Endothelial cell of umbilical vein (primary cell): ENCODE measurements around the gene ATP8A2. TPM values are rescaled to one million over a fixed set of nuclear protein-coding genes. Genes with fewer than 3 reads are reported as not detected.

Experiments
- BruUV-seq: library from RNA; stranded (reverse); fragments of 400-500 nt; replicated peaks from 2 replicates; lab custom pipeline; 2021; lab: Mats Ljungman, UMichigan
- CTCF ChIA-PET: fragments of 300-600, 350-600 bp; sonication (Branson Sonifier 250); formaldehyde crosslinking; loops from one replicate; lab custom pipeline; 2021; ENCODE audit warnings: antibody characterized with exemption, inconsistent platforms; lab: Charles Lee
- POLR2A ChIA-PET: fragments of 300-600, 350-600 bp; sonication (Branson Sonifier 250); formaldehyde crosslinking; loops from one replicate; lab custom pipeline; 2021; ENCODE audit warnings: antibody characterized with exemption, inconsistent platforms; lab: Charles Lee
- DNase-seq: peaks from one replicate; pipeline ENCODE4 v3.0.0-alpha.2; 2011; ENCODE audit warnings: low read depth, low spot score
- FAIRE-seq: peaks from 2 replicates; lab custom pipeline; 2011; peaks lifted over from hg19 to GRCh38; lab: Jason Lieb, UNC
- H2AFZ ChIP-seq: 2 replicates; pipeline ENCODE4 v1.6.0; 2012; ENCODE audit warnings: low read depth, low read length, control low read depth, inconsistent platforms
- H3K27ac ChIP-seq: 2 replicates; pipeline ENCODE4 v1.5.1; 2011; ENCODE audit warnings: low read depth, mild to moderate bottlenecking, control low read depth, low read length, moderate library complexity; ENCODE audit not compliant: insufficient read depth
- H3K27me3 ChIP-seq, 2 experiments: 2 replicates each; pipeline versions ENCODE4 v1.6.0 to v1.6.1; 2011; ENCODE audit warnings: low read length in 2 of 2, mixed read lengths in 1 of 2; ENCODE audit not compliant: control insufficient read depth in 2 of 2, insufficient read depth in 2 of 2
- H3K36me3 ChIP-seq, 2 experiments: 2 replicates in 1 of 2; 3 replicates in 1 of 2; pipeline ENCODE4 v1.5.1; 2011; ENCODE audit warnings: low read length in 2 of 2, mild to moderate bottlenecking in 1 of 2, moderate library complexity in 1 of 2; ENCODE audit not compliant: control insufficient read depth in 2 of 2, insufficient read depth in 2 of 2; ENCODE audit errors: extremely low read depth in 1 of 2
- H3K4me1 ChIP-seq: 3 replicates; pipeline ENCODE4 v1.5.1; 2011; ENCODE audit warnings: mild to moderate bottlenecking, low read length; ENCODE audit not compliant: control insufficient read depth, insufficient read depth; ENCODE audit errors: extremely low read depth
- H3K4me2 ChIP-seq: 2 replicates; pipeline ENCODE4 v1.6.1; 2011; ENCODE audit warnings: low read length, control low read depth, mixed read lengths; ENCODE audit not compliant: insufficient read depth
- H3K4me3 ChIP-seq, 3 experiments: fragments of 200-600 bp in 1 of 3; sonication (generic), shearing (Covaris generic) in 1 of 3; replicated peaks in 1 of 3; 2 replicates each; pipeline ENCODE4 v1.5.1; 2011 to 2016; ENCODE audit warnings: control low read depth in 3 of 3, low read length in 3 of 3, mild to moderate bottlenecking in 2 of 3, inconsistent platforms in 1 of 3, low read depth in 1 of 3, moderate library complexity in 1 of 3; ENCODE audit not compliant: insufficient read depth in 1 of 3
- H3K79me2 ChIP-seq: 2 replicates; pipeline ENCODE4 v1.6.0; 2012; ENCODE audit warnings: low read length, inconsistent platforms; ENCODE audit not compliant: control insufficient read depth, insufficient read depth
- H3K9ac ChIP-seq: replicated peaks from 2 replicates; pipeline ENCODE3; 2011; ENCODE audit warnings: low read length, control low read depth; ENCODE audit not compliant: insufficient read depth; ENCODE audit errors: extremely low read depth
- H3K9me1 ChIP-seq: replicated peaks from 3 replicates; pipeline ENCODE4 v1.6.0; 2011; ENCODE audit warnings: mild to moderate bottlenecking, low read length; ENCODE audit not compliant: control insufficient read depth, insufficient read depth; ENCODE audit errors: extremely low read depth
- H3K9me3 ChIP-seq: replicated peaks from 2 replicates; pipeline ENCODE4 v1.5.1; 2012; ENCODE audit warnings: low read length, inconsistent platforms; ENCODE audit not compliant: control insufficient read depth, insufficient read depth
- H4K20me1 ChIP-seq: replicated peaks from 2 replicates; pipeline ENCODE3; 2011; ENCODE audit warnings: mild to moderate bottlenecking, low read length; ENCODE audit not compliant: control insufficient read depth, insufficient read depth; ENCODE audit errors: extremely low read depth
- CTCF ChIP-seq, 2 donors: IDR thresholded peaks; 1 replicate in 1 of 2; 2 replicates in 1 of 2; pipeline ENCODE4 v1.5.1; 2011; ENCODE audit warnings: low read length in 2 of 2, mild to moderate bottlenecking in 2 of 2, moderate library complexity in 2 of 2, control low read depth in 1 of 2, inconsistent platforms in 1 of 2, low read depth in 1 of 2; ENCODE audit not compliant: insufficient read depth in 1 of 2; ENCODE audit errors: extremely low read depth in 1 of 2
- EZH2 ChIP-seq: IDR thresholded peaks from 2 replicates; pipeline ENCODE4 v1.6.1; 2012; ENCODE audit warnings: borderline replicate concordance, low read depth, mild to moderate bottlenecking, moderate library complexity, low read length, inconsistent platforms; ENCODE audit not compliant: severe bottlenecking
- FOS ChIP-seq: IDR thresholded peaks from 2 replicates; pipeline ENCODE4 v1.6.1; 2011; ENCODE audit warnings: mild to moderate bottlenecking, low read length, moderate library complexity, borderline replicate concordance; ENCODE audit not compliant: insufficient read depth
- GATA2 ChIP-seq: IDR thresholded peaks from 2 replicates; pipeline ENCODE4 v1.7.0; 2011; ENCODE audit warnings: low read depth, mild to moderate bottlenecking, moderate library complexity, mixed read lengths, low read length; ENCODE audit not compliant: insufficient read length, insufficient read depth
- JUN ChIP-seq: IDR thresholded peaks from 2 replicates; pipeline ENCODE4 v1.6.1; 2011; ENCODE audit warnings: borderline replicate concordance, low read depth; ENCODE audit not compliant: insufficient read length, insufficient read depth
- MAX ChIP-seq: IDR thresholded peaks from 2 replicates; pipeline ENCODE4 v1.6.1; 2011; ENCODE audit not compliant: insufficient read depth, insufficient read length
- MYC ChIP-seq: IDR thresholded peaks from one replicate; pipeline ENCODE4 v1.6.1; 2011; ENCODE audit warnings: mild to moderate bottlenecking, low read depth, low read length
- POLR2A ChIP-seq: IDR thresholded peaks from 2 replicates; pipeline ENCODE4 v1.6.1; 2012; ENCODE audit warnings: low read depth, mild to moderate bottlenecking, control low read depth, low read length
- POLR2AphosphoS5 ChIP-seq: IDR thresholded peaks from 2 replicates; pipeline ENCODE4 v1.6.1; 2012; ENCODE audit warnings: low read depth, mild to moderate bottlenecking, control low read depth, low read length, moderate library complexity; ENCODE audit not compliant: insufficient read depth
- dilution Hi-C: fragments of 300-500 bp; cut with MboI; formaldehyde crosslinking; loops from one replicate; pipeline ENCODE4 v1.15.0; 2019; ENCODE audit warnings: low sequenced_read_pairs; ENCODE audit not compliant: extremely low pct_ligation_motif_present
- intact Hi-C: fragments of 100-400 bp; cut with micrococcal nuclease; formaldehyde crosslinking; loops from one replicate; pipeline ENCODE4 v1.10.0; 2022
- polyA plus RNA-seq, 4 experiments: library from polyadenylated mRNA; depleted of rRNA in 3 of 4; stranded (reverse) in 3 of 4; unstranded in 1 of 4; fragments of >200 nt; gene quantifications; 2 replicates each; pipeline versions ENCODE4 v1.2.1 to v1.2.3, GENCODE V29; 2011 to 2012; ENCODE audit warnings: missing spikeins in 1 of 4
- total RNA-seq: library from RNA; stranded (reverse); gene quantifications from 2 replicates; pipeline ENCODE4 v1.2.3, GENCODE V29; 2021

Gene ATP8A2
- total and polyA plus RNA-seq, 2 donors (not counting 3 experiments of a cell fraction or from before 2014, with no cell fraction given): 0.11 to 0.49 TPM

- Histone ChIP-seq H3K36me3 (no peaks in the 10 kb centered on the region), H3K9me1 (no peaks in the 10 kb centered on the region), H4K20me1 (no peaks in the 10 kb centered on the region), H3K27ac (no peak overlapping the region), H3K9me3 (no peaks in the 10 kb centered on the region), H2AFZ (no peak overlapping the region), H3K9ac (no peak overlapping the region), H3K4me3 (no peak overlapping the region), H3K4me1 (no peaks in the 10 kb centered on the region), H3K4me2 (no peak overlapping the region), H3K27me3 (no peaks in the 10 kb centered on the region), H3K79me2 (no peaks in the 10 kb centered on the region)
- FAIRE-seq: no peak
- DNase-seq: no peak
- TF ChIP-seq POLR2A (no peak), GATA2 (no peak), MYC (no peak), POLR2AphosphoS5 (no peak), JUN (no peak), CTCF (IDR thresholded peaks at IDR 0.05; ENCODE audit: extremely low read depth in 1 of 2, insufficient read depth in 1 of 2, low read depth in 1 of 2, low read length in 2 of 2) (no peak), FOS (no peak), MAX (no peak), EZH2 (no peak)
- ChIA-PET POLR2A (interaction anchor here (0.7 kb wide), 1 partner anchor 18 kb away, joined by 8 read pairs; no protein-coding TSS in a partner anchor), CTCF (no interaction called here)
- no TSS peak for BruUV-seq
- dilution Hi-C loops: no loop called here
- intact Hi-C loops: no loop called here
Observed at GRCh38 chr13:25717666-25718197, 346.0 kb downstream of the ATP8A2 start.
